Middle frontal gyrus (tissue), 1 donor: Measurements from ENCODE around the gene RALGAPB.

Experiments
- DNase-seq: peaks from one replicate; pipeline ENCODE4 v3.0.0-alpha.2; 2015; ENCODE audit warnings: low spot score; ENCODE audit errors: extremely low spot score

RALGAPB gene

DNA sequence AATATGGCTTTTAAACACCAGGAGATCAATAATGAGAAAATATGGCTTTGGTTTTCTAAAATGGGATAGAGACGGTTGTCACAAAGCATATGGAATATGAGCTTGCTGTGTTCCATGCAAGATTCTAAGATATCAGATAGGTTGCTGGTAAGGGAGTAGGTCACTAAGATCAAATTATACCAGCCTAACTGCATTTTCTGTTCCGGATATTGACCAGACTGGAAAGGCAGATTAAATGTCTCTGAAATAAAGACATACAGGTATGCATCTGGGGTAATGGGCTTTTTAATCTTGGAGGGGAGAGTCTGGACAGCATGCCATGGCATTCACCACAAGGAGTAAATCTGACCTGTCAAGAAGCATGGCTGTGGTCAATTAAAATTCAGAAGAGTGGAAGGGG is 73.1 kb downstream of the RALGAPB start:
- no peak for DNase-seq

DNA sequence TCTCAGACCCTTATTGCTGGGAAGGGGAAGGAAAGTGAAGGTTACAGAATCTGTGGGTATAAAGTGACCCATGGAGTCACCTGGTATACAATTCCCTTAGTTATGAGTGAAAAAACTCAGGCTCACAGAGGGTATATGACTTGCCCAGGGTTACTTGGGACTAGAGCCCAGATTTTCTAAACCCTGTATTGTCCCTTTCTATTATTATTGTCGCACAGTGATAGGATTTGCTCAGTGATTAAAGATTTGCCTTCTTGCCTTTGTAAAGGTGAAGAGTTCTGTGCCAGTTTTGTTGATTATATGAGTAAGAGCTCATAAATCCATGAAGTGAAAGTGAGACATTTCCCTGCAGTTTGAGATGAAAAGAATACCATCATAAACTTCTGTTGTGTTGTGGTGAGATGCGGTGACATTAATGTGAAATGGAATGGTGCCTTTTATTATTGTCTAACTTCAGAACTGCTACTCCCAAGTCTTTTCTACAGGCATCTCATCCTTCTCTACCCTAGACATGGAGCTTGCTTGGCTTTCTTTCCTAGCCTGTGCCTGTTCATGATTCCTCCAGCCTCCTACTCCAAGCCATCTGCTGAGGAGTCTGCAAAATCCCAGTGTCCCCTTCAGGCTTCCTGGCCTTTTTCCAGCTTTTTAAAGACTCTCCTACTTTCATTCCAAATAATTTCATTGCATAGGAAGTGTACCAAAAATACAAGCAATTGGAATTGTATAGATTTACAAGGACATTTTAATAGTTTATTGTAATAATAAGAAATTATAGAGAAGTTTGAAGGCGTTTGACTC is 74.8 kb downstream of the RALGAPB start:
- no peak for DNase-seq

DNA sequence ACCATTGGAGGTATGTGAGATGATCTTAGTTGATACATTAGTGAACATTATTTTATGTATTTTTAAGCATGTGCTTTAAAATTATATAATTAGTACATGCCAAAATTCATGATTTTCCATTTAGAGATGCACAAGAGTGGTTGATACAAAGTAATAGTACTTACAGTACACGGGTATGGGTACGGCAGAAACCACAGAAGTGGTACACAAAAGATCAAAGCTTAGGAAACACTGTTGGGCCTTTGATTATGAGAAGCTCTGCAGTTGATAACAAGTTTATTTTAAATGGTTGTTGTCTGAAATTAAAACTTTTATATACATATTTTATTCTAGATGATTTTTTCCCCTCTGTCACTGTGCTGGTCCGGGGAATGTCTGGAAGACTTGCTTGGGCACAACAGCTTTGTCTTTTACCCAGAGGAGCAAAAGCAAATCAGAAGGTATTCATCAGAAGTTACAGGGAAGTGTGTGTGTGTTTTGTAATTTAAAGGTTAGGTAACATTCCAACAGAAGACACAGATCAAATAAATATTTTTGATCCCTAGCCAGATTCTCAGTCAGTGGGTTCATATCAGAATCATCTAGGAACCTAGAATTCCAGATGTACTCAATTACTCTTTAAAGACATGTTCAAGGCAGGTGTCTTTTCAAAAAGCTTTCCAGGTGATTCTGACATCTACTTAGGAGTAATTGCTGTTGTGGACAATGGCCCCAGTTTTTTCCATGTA is 75.9 kb downstream of the RALGAPB start:
- no peak for DNase-seq

GRCh38 chr20:38550274-38550673 is 77.6 kb downstream of the RALGAPB start:
- no peak for DNase-seq

GRCh38 chr20:38551056-38551626 is 78.5 kb downstream of the RALGAPB start:
- no peak for DNase-seq

- DNase-seq, result no peak
These were observed 82.3 kb downstream of the RALGAPB start for GRCh38 chr20:38554986-38555385.

GRCh38 chr20:38555395-38555794 is 82.8 kb downstream of the RALGAPB start:
- no peak for DNase-seq

DNA sequence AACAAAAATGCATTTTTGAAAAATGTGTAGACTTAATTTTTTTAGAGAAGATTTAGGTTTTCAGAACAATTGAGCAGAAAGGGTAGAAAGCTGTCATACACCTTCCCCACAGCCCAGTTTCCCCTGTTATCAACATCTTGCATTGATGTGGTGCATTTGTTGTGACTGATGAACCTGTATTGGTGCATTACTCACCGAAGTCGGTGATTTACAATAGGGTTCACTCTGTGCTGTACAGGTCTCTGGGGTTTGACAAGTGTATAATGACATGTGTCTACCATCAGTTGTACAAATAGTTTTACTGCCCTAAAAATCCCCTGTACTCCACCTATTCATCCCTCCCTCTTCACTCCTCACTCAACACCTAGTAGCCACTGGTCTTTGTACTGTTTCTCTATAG is 84.5 kb downstream of the RALGAPB start:
- DNase-seq, result no peak

GRCh38 chr20:38558596-38559360 is 86.1 kb downstream of the RALGAPB start:
- DNase-seq, result no peak

GRCh38 chr20:38559764-38560163 is 87.1 kb downstream of the RALGAPB start:
- DNase-seq, result no peak

DNA sequence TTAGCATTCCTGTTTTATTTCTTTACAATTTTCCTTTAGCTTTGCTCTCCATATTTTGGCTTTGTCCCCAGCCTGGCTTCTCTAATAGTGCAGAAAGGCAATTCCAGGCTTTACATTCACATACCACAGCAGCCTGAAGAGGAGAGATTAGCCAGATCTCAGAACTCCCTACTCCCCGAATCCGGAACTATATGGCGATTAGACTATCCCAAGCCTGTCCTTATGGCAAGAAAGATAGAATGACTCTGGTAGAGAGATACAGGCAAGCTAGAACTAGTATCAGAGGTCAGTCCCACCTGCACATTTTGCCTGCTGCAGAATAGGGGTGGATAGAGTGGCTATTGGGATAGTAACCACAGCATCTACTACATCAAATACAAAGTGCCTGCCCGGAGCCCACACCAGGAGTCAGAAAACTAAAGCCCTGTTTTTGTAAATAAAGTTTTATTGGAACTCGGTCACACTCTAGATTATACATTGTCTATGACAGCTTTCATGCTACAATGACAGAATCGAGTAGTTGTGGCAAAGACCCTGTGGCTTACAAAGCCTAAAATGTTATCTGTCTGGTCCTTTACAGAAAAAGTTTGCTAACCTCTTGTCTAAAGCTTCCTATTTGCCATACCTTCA is 91.3 kb downstream of the RALGAPB start:
- DNase-seq, result no peak

DNA sequence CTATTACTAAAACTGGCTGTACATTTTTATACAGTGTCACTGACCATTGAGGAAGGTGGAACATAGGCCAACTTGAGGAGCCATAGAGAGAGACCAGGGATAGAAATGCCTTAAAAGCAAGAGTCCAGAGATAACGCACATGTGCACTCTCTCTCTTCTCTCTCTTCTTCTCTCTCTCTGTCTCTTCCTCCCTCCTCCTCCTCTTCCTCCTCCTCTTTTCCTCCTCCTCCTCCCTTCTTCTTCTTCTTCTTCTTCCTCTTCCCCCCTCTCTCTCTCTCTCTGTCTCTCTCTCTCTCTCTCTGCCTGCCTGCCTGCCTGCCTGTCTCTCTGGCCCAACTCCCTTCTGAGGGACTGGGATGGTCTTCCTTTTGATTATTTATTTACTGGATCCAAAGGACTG is 92.0 kb downstream of the RALGAPB start:
- DNase-seq, result no peak

DNA sequence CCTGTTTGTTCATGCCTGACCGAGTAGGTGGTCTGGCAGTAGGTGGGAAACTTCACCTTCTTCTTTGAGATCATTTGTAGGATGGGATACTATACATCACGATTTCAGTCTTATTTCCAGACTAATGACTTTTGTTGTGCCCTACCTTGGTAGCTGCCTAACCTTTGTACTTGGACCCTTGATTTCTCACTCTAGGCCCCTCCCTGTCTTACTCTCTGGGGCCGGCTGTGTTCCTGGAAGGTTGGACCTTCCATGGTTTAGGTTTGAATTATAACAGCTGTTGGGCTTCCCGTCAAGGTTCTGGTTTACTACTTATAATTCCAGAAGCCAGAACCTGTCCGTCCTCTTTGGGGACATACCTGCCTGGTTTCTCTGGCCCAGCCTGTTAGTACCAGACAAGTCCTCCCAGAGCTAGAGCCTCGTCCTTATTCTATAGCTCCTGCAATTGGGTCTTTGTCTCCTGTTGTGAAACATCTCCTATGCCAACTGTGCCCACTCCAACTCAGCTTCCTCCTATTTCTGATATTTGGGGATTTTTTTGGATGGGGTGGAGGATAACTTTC is 93.5 kb downstream of the RALGAPB start:
- DNase-seq, result no peak

DNA sequence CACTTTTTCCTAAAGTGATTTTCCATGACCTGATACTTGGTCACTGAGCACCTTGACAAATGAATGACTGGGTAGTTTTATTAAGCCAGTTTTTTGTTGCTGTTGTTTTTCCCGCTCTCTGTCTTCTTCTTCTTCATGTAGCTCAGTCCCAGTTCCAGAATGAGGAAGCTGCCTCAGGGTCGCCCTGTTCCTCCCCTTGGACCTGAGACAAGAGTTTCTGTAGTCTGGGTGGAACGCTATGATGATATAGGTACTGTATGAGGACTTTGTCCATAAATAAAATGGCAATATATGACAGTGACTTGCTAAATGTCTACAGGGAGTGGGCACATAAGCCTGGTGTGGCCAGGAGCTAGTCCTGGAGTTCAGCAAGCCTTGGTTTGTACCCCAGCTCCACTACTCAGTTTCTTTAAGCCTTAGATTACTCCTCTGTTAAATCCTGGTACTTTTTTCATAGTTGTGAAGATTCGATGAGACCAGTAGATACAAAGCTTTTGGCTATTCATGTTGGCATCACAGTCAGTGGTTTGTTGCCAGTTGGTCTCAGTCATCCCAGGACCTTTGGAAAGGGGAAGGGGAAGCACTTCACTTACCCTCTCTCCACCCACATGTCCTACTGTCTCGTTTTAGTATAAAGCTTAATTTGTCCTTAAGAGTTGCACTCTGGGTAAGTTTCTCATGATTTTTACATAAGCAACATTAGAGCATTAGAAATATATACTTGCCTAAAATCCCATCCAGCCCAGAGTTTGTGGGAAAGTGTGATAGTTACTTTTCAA is 97.3 kb downstream of the RALGAPB start:
- DNase-seq, result no peak

DNA sequence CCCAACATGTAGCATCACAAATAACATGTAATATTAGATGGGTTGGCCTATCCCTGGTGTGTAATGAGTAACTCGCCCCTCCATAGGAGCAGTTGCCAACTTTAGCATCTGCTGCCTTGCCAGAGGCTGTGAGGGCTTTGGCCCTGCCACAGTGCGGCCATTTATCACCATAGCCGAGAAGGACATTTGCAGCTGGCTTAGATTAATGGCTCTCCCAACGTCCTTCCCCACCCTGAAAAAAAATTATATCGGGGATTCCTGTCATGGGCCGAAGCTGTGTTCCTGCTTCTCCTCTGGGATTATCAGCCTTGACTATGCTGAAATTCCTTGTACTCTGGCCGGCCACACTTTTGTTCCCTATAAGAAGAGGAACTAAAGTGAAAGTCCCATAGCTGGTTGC is 100.8 kb downstream of the RALGAPB start:
- DNase-seq, result no peak

GRCh38 chr20:38579219-38579910 is 106.7 kb downstream of the RALGAPB start:
- DNase-seq, result no peak

DNA sequence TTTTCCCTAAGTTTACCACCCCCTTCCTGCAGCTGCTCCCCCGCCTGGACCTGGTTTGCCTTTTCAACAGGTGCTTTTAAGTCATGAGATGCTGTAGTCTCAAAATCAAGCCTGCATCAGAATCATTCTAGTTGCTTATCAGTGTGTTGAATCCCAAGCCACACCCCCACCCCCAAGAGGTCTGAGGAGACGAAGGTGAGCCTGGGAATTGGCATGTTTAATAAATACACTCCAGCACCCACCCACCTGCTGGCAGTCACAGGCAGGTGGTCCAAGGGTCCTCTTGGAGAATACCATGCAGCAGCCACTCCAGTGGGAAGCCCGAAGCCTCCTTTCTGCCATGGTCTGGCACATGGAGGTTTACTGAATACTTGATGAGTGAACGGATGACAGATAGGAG is 107.3 kb downstream of the RALGAPB start:
- no peak for DNase-seq

- peak; percentile 12 for DNase-seq
These were observed 108.4 kb downstream of the RALGAPB start, which contains the start of gene ADIG for GRCh38 chr20:38581013-38581412. Gene ADIG, plus strand, starts transcription at chr20:38581197. Its CDS starts 54 bp downstream, at chr20:38581251.

DNA sequence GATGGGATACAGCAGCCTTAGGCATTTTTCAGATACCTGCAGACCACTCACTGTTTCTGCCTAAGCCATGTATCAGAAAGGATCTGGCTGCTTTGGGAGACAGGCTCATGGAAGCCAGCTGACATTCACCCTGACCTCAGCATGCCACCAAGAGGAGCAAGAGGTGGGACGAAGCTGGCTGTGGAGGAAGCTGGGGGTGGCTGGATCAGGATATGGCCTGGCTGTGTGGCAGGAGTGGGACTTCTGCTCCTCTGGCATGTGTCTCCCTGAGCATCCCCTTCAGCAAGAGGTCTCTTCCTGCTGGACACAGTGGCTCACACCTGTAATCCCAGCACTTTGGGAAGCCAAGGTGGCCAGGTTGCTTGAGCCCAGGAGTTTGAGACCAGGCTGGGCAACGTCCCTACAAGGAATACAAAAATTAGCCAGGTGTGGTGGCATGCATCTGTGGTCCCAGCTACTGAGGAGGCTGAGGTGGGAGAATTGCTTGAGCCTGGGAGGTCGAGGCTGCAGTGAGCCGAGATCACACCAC is 109.3 kb downstream of the RALGAPB start:
- DNase-seq, result no peak
